WTC11 (cell line): ENCODE measurements around the gene SDK2. TPM values are rescaled to one million over a fixed set of nuclear protein-coding genes. Genes with fewer than 3 reads are reported as not detected.

Experiments used
- ATAC-seq: fragments of 200-7000 bp; cut with Tn5 transposase; 2 replicates; pipeline ENCODE4 v1.10.0; 2021; ENCODE audit warnings: mild to moderate bottlenecking, moderate library complexity
- CTCF ChIA-PET: fragments of 300-600 bp; sonication (Branson Sonifier 250); formaldehyde crosslinking; loops from one replicate; lab custom pipeline; 2021; ENCODE audit warnings: antibody characterized with exemption; lab: Charles Lee
- POLR2A ChIA-PET: fragments of 350-600 bp; sonication (Branson Sonifier 250); formaldehyde crosslinking; loops from one replicate; lab custom pipeline; 2021; ENCODE audit warnings: antibody characterized with exemption; lab: Charles Lee
- DNase-seq: peaks from one replicate; pipeline ENCODE4 v3.0.0; 2021; ENCODE audit warnings: low spot score
- H3K27ac Mint-ChIP-seq: 2 replicates; pipeline ENCODE4 v1.8.0; 2021; ENCODE audit warnings: mixed read lengths
- H3K27me3 Mint-ChIP-seq: 2 replicates; pipeline ENCODE4 v1.8.0; 2021; ENCODE audit warnings: low read depth, mild to moderate bottlenecking, moderate library complexity, mixed read lengths
- H3K36me3 Mint-ChIP-seq: 2 replicates; pipeline ENCODE4 v1.8.0; 2021; ENCODE audit warnings: mixed read lengths
- H3K4me1 Mint-ChIP-seq: 2 replicates; pipeline ENCODE4 v1.8.0; 2022; ENCODE audit warnings: mixed read lengths
- H3K4me3 Mint-ChIP-seq: 2 replicates; pipeline ENCODE4 v1.8.0; 2021; ENCODE audit warnings: mild to moderate bottlenecking, moderate library complexity, mixed read lengths
- H3K9me3 Mint-ChIP-seq: 2 replicates; pipeline ENCODE4 v1.8.0; 2021; ENCODE audit warnings: mixed read lengths
- ELF4 ChIP-seq: sonication (generic); formaldehyde crosslinking; IDR thresholded peaks from 2 replicates; pipeline ENCODE4 v1.8.1; 2022; ENCODE audit warnings: low read depth, mild to moderate bottlenecking, moderate library complexity, missing genetic modification reagents
- ESRRA ChIP-seq: sonication (generic); formaldehyde crosslinking; IDR thresholded peaks from 2 replicates; pipeline ENCODE4 v1.8.1; 2022; ENCODE audit warnings: mild to moderate bottlenecking, missing genetic modification reagents, borderline replicate concordance
- FOXJ3 ChIP-seq: sonication (generic); formaldehyde crosslinking; IDR thresholded peaks from 2 replicates; pipeline ENCODE4 v1.9.0; 2021; ENCODE audit warnings: missing genetic modification reagents, mild to moderate bottlenecking, borderline replicate concordance
- GTF2I ChIP-seq: fragments of 250-450 bp; sonication (Bioruptor Pico); conservative IDR thresholded peaks from 2 replicates; pipeline ENCODE4 v1.4.0; 2021; ENCODE audit warnings: mild to moderate bottlenecking
- RORB ChIP-seq: fragments of 250-450 bp; sonication (Bioruptor Pico); IDR thresholded peaks from 2 replicates; pipeline ENCODE4 v1.9.0; 2021; ENCODE audit warnings: mild to moderate bottlenecking
- SMAD3 ChIP-seq: sonication (generic); formaldehyde crosslinking; IDR thresholded peaks from 2 replicates; pipeline ENCODE4 v1.8.0; 2022; ENCODE audit warnings: missing genetic modification reagents, mild to moderate bottlenecking, borderline replicate concordance
- SP1 ChIP-seq: sonication (generic); formaldehyde crosslinking; conservative IDR thresholded peaks from 2 replicates; pipeline ENCODE4 v1.8.1; 2022; ENCODE audit warnings: missing genetic modification reagents
- TEAD1 ChIP-seq: sonication (generic); formaldehyde crosslinking; IDR thresholded peaks from 2 replicates; pipeline ENCODE4 v1.8.0; 2022; ENCODE audit warnings: mild to moderate bottlenecking, missing genetic modification reagents
- ZNF396 ChIP-seq: fragments of 250-450 bp; sonication (Bioruptor Pico); IDR thresholded peaks from 2 replicates; pipeline ENCODE4 v1.8.0; 2021; ENCODE audit warnings: mild to moderate bottlenecking, moderate library complexity, borderline replicate concordance
- ZNF423 ChIP-seq: fragments of 250-450 bp; sonication (Bioruptor Pico); IDR thresholded peaks from 2 replicates; pipeline ENCODE4 v2.1.2; 2022; ENCODE audit warnings: mild to moderate bottlenecking, moderate library complexity
- total RNA-seq: library from RNA; stranded (reverse); gene quantifications from 3 replicates; pipeline ENCODE4 v1.2.3, GENCODE V29; 2021
- TF ChIP-seq, protein P1 (sequence below): fragments of 200-600 bp; IDR thresholded peaks from 2 replicates; pipeline ENCODE4 v1.8.0; 2022; ENCODE audit warnings: antibody characterized with exemption
- TF ChIP-seq, protein P2 (sequence below): fragments of 250-450 bp; sonication (Bioruptor Pico); IDR thresholded peaks from 2 replicates; pipeline ENCODE4 v1.9.0; 2021; ENCODE audit warnings: moderate library complexity, mild to moderate bottlenecking, inconsistent platforms, borderline replicate concordance
- TF ChIP-seq, protein P3 (sequence below): fragments of 250-450 bp; sonication (Bioruptor Pico); conservative IDR thresholded peaks from 2 replicates; pipeline ENCODE4 v1.9.0; 2021; ENCODE audit warnings: mild to moderate bottlenecking
- TF ChIP-seq, protein P4 (sequence below): sonication (generic); formaldehyde crosslinking; conservative IDR thresholded peaks from 2 replicates; pipeline ENCODE4 v1.8.1; 2023; ENCODE audit warnings: mild to moderate bottlenecking, low read depth, missing genetic modification reagents, moderate library complexity
- TF ChIP-seq, protein P5 (sequence below): sonication (generic); formaldehyde crosslinking; IDR thresholded peaks from 2 replicates; pipeline ENCODE4 v1.8.1; 2023; ENCODE audit warnings: mild to moderate bottlenecking, missing genetic modification reagents, borderline replicate concordance
- TF ChIP-seq, protein P6 (sequence below): sonication (generic); formaldehyde crosslinking; IDR thresholded peaks from 2 replicates; pipeline ENCODE4 v1.8.1; 2022; ENCODE audit warnings: low read depth, missing genetic modification reagents, borderline replicate concordance
- TF ChIP-seq, protein P7 (sequence below): sonication (generic); formaldehyde crosslinking; IDR thresholded peaks from 2 replicates; pipeline ENCODE4 v1.8.1; 2022; ENCODE audit warnings: mild to moderate bottlenecking, missing genetic modification reagents, moderate library complexity, borderline replicate concordance
- TF ChIP-seq, protein P8 (sequence below): sonication (generic); formaldehyde crosslinking; IDR thresholded peaks from 2 replicates; pipeline ENCODE4 v1.8.1; 2023; ENCODE audit warnings: mild to moderate bottlenecking, missing genetic modification reagents

Gene SDK2
- total RNA-seq, 1 experiment from 2014 or later, result 14.8 TPM

DNA sequence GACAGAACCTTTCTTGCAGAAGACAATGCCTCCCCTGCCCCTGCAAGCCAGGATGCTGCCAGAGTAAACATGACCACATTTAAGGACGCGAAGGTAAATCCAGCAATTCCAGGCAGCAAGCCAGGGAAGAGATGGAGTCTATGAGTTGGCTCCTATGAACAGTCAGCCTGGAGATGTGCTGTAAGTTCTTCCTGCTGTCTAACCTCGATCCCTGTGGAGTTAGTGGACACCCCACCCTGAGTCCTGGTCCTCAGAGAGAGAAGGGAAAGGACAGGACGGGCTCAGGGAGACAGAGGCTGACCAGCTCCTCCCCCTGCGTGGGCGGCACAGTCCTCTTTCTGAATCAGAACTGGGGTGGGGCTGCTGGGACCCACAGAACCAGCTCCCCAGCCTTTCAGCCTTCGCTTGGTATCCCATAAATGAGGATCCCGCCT lies 357.4 kb downstream of the SDK2 start (continued):
- TF ChIP-seq SMAD3, result no peak
- no peak for TF ChIP-seq TEAD1 (CRISPR knock-in tag)
- TF ChIP-seq, protein P1, sequence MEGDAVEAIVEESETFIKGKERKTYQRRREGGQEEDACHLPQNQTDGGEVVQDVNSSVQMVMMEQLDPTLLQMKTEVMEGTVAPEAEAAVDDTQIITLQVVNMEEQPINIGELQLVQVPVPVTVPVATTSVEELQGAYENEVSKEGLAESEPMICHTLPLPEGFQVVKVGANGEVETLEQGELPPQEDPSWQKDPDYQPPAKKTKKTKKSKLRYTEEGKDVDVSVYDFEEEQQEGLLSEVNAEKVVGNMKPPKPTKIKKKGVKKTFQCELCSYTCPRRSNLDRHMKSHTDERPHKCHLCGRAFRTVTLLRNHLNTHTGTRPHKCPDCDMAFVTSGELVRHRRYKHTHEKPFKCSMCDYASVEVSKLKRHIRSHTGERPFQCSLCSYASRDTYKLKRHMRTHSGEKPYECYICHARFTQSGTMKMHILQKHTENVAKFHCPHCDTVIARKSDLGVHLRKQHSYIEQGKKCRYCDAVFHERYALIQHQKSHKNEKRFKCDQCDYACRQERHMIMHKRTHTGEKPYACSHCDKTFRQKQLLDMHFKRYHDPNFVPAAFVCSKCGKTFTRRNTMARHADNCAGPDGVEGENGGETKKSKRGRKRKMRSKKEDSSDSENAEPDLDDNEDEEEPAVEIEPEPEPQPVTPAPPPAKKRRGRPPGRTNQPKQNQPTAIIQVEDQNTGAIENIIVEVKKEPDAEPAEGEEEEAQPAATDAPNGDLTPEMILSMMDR, result no peak
- no peak for TF ChIP-seq ESRRA (CRISPR knock-in tag)
- TF ChIP-seq, protein P2, sequence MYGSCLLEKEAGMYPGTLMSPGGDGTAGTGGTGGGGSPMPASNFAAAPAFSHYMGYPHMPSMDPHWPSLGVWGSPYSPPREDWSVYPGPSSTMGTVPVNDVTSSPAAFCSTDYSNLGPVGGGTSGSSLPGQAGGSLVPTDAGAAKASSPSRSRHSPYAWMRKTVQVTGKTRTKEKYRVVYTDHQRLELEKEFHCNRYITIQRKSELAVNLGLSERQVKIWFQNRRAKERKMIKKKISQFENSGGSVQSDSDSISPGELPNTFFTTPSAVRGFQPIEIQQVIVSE (CRISPR knock-in tag), result no peak
- no peak for TF ChIP-seq RORB (CRISPR knock-in tag)
- TF ChIP-seq, protein P3, sequence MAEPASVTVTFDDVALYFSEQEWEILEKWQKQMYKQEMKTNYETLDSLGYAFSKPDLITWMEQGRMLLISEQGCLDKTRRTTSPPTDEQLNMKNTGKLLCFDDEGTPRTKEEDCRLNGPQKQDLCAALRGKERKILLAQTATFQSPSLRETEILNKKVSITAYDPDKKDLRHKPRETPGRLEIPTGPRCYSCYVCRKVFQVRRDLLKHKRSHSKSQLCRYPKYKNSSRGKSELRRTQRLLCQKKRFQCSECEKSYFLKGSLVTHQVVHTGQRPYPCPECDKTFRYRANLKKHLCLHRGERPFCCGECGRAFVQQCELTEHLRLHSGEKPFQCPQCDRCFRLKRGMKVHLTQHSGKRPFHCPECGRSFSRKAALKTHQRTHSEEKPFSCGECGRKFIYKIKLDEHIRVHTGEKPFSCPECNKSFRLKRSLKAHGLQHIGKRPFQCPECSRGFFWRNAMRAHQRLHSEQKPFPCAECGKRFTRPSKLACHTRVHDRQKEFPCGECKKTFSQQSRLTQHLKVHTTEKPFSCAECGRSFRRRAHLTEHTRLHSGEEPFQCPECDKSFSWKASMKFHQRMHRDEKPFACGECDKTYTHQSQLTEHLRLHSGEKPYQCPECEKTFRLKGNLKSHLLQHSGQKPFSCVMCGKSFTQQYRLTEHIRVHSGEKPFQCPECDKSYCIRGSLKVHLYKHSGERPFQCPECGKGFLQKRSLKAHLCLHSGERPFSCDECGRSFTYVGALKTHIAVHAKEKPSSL (CRISPR knock-in tag), result no peak
- TF ChIP-seq, all 79 proteins: peak for 0

DNA sequence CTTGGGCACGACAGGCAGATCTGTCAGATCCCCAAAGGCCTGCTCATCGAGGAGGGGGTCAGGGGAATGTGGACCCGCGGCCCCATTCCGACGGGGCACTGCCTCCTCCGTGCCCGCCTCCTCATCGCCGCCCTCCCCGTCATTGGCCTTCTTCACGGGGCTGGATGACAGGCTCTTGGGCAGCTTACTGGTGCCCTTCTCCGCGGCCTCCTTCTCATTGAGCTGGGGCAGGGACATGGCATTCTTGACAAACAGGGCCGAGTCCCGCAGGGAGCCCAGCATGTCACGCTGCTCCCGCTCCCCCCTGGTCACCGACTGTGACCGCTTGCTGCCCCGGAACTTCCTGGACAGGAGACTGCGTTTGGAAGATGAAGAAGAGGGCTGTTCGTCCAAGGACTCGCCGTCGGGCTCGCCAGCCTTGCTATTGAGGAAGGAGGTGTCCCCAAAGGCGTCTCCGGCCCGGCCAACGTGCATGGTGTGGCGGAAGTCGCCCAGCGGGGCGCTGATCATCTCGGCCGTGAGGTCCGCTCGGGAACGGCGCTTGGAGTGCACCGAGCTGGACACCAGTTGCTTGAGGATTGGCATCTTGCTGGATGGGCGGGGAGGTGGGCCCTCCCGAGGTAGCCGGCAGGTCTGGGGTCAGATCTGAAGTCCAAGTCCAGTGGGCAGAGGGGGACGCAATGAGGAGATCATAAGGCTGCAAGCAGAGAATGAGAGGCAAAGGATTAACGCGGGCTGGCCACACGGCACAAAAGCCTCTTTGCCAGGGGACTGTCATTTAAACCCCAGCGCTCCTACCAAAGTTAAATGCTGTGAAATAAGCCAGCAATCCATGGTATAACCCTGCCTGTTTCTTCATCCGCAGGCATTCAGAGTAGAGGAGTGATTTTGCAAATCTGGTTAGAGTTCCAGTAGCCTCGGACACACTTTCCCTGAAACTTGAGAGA lies 358.1 kb downstream of the SDK2 start:
- ATAC-seq, result no peak
- H3K27me3 Mint-ChIP-seq, result no peaks in the 10 kb centered on the region
- peaks cover 2% of the 10 kb centered on the region; the same call in 1 of the 2 replicates for H3K36me3 Mint-ChIP-seq
- ChIA-PET POLR2A (no interaction called here), CTCF (no interaction called here)
- no peak overlapping the region for H3K4me3 Mint-ChIP-seq
- H3K27ac Mint-ChIP-seq, result peak overlapping the region; percentile 88
- DNase-seq, result no peak
- peaks cover 32% of the 10 kb centered on the region for H3K4me1 Mint-ChIP-seq
- H3K9me3 Mint-ChIP-seq, result no peaks in the 10 kb centered on the region
- TF ChIP-seq, protein P4, sequence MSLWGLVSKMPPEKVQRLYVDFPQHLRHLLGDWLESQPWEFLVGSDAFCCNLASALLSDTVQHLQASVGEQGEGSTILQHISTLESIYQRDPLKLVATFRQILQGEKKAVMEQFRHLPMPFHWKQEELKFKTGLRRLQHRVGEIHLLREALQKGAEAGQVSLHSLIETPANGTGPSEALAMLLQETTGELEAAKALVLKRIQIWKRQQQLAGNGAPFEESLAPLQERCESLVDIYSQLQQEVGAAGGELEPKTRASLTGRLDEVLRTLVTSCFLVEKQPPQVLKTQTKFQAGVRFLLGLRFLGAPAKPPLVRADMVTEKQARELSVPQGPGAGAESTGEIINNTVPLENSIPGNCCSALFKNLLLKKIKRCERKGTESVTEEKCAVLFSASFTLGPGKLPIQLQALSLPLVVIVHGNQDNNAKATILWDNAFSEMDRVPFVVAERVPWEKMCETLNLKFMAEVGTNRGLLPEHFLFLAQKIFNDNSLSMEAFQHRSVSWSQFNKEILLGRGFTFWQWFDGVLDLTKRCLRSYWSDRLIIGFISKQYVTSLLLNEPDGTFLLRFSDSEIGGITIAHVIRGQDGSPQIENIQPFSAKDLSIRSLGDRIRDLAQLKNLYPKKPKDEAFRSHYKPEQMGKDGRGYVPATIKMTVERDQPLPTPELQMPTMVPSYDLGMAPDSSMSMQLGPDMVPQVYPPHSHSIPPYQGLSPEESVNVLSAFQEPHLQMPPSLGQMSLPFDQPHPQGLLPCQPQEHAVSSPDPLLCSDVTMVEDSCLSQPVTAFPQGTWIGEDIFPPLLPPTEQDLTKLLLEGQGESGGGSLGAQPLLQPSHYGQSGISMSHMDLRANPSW (CRISPR knock-in tag), result no peak
- TF ChIP-seq, protein P5, sequence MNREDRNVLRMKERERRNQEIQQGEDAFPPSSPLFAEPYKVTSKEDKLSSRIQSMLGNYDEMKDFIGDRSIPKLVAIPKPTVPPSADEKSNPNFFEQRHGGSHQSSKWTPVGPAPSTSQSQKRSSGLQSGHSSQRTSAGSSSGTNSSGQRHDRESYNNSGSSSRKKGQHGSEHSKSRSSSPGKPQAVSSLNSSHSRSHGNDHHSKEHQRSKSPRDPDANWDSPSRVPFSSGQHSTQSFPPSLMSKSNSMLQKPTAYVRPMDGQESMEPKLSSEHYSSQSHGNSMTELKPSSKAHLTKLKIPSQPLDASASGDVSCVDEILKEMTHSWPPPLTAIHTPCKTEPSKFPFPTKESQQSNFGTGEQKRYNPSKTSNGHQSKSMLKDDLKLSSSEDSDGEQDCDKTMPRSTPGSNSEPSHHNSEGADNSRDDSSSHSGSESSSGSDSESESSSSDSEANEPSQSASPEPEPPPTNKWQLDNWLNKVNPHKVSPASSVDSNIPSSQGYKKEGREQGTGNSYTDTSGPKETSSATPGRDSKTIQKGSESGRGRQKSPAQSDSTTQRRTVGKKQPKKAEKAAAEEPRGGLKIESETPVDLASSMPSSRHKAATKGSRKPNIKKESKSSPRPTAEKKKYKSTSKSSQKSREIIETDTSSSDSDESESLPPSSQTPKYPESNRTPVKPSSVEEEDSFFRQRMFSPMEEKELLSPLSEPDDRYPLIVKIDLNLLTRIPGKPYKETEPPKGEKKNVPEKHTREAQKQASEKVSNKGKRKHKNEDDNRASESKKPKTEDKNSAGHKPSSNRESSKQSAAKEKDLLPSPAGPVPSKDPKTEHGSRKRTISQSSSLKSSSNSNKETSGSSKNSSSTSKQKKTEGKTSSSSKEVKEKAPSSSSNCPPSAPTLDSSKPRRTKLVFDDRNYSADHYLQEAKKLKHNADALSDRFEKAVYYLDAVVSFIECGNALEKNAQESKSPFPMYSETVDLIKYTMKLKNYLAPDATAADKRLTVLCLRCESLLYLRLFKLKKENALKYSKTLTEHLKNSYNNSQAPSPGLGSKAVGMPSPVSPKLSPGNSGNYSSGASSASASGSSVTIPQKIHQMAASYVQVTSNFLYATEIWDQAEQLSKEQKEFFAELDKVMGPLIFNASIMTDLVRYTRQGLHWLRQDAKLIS (CRISPR knock-in tag), result no peak
- TF ChIP-seq, protein P6, sequence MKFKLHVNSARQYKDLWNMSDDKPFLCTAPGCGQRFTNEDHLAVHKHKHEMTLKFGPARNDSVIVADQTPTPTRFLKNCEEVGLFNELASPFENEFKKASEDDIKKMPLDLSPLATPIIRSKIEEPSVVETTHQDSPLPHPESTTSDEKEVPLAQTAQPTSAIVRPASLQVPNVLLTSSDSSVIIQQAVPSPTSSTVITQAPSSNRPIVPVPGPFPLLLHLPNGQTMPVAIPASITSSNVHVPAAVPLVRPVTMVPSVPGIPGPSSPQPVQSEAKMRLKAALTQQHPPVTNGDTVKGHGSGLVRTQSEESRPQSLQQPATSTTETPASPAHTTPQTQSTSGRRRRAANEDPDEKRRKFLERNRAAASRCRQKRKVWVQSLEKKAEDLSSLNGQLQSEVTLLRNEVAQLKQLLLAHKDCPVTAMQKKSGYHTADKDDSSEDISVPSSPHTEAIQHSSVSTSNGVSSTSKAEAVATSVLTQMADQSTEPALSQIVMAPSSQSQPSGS (CRISPR knock-in tag), result no peak
- TF ChIP-seq ELF4 (no peak), ZNF423 (no peak), SP1 (CRISPR knock-in tag) (no peak), GTF2I (CRISPR knock-in tag) (no peak), FOXJ3 (CRISPR knock-in tag) (no peak), ZNF396 (CRISPR knock-in tag) (no peak)
- TF ChIP-seq, protein P7, sequence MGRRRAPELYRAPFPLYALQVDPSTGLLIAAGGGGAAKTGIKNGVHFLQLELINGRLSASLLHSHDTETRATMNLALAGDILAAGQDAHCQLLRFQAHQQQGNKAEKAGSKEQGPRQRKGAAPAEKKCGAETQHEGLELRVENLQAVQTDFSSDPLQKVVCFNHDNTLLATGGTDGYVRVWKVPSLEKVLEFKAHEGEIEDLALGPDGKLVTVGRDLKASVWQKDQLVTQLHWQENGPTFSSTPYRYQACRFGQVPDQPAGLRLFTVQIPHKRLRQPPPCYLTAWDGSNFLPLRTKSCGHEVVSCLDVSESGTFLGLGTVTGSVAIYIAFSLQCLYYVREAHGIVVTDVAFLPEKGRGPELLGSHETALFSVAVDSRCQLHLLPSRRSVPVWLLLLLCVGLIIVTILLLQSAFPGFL (CRISPR knock-in tag), result no peak
- TF ChIP-seq, protein P8, sequence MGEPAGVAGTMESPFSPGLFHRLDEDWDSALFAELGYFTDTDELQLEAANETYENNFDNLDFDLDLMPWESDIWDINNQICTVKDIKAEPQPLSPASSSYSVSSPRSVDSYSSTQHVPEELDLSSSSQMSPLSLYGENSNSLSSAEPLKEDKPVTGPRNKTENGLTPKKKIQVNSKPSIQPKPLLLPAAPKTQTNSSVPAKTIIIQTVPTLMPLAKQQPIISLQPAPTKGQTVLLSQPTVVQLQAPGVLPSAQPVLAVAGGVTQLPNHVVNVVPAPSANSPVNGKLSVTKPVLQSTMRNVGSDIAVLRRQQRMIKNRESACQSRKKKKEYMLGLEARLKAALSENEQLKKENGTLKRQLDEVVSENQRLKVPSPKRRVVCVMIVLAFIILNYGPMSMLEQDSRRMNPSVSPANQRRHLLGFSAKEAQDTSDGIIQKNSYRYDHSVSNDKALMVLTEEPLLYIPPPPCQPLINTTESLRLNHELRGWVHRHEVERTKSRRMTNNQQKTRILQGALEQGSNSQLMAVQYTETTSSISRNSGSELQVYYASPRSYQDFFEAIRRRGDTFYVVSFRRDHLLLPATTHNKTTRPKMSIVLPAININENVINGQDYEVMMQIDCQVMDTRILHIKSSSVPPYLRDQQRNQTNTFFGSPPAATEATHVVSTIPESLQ, result no peak
